HG03159 (cell line): ENCODE results near the gene DUSP18.
"Not testable (repeated sequence)": the region's sequence is repeated elsewhere in the genome, so short reads cannot be mapped to it uniquely, and the experiment has no call there.

ENCODE experiments used
- ATAC-seq: cut with Tn5 transposase; IDR thresholded peaks from one replicate; pipeline ENCODE4 v1.9.1; 2021; ENCODE audit warnings: mild to moderate bottlenecking, moderate library complexity; ENCODE audit not compliant: unreplicated experiment

Gene DUSP18

GRCh38 chr22:30679895-30680690 lies 12.4 kb upstream of the DUSP18 start:
- not testable (repeated sequence) for ATAC-seq

GRCh38 chr22:30676565-30676964 lies 8.9 kb upstream of the DUSP18 start:
- not testable (repeated sequence) for ATAC-seq

GRCh38 chr22:30675436-30675835 lies 7.8 kb upstream of the DUSP18 start:
- no peak for ATAC-seq

- no peak for ATAC-seq
These were observed 6.8 kb upstream of the DUSP18 start for GRCh38 chr22:30674482-30674881.

- no peak for ATAC-seq
These were observed 5.5 kb upstream of the DUSP18 start for GRCh38 chr22:30673136-30673535.

GRCh38 chr22:30671071-30671470 lies 3.4 kb upstream of the DUSP18 start:
- ATAC-seq, result no peak

GRCh38 chr22:30668386-30668710 lies 673 bp upstream of the DUSP18 start:
- ATAC-seq, result no peak

GRCh38 chr22:30667107-30667493 lies 575 bp downstream of the DUSP18 start:
- no peak for ATAC-seq

GRCh38 chr22:30665786-30666185 lies 1.9 kb downstream of the DUSP18 start:
- ATAC-seq, result no peak

- no peak for ATAC-seq
These were observed 2.4 kb downstream of the DUSP18 start for GRCh38 chr22:30665266-30665665.

- ATAC-seq, result no peak
These were observed 2.9 kb downstream of the DUSP18 start for GRCh38 chr22:30664798-30665197.

- ATAC-seq, result no peak
These were observed 5.6 kb downstream of the DUSP18 start for GRCh38 chr22:30662040-30662439.

- ATAC-seq, result no peak
These were observed 12.1 kb downstream of the DUSP18 start for GRCh38 chr22:30655532-30655931.

- ATAC-seq, result no peak
These were observed 13.3 kb downstream of the DUSP18 start for GRCh38 chr22:30654361-30654760.

GRCh38 chr22:30652852-30653251 lies 14.8 kb downstream of the DUSP18 start:
- no peak for ATAC-seq

GRCh38 chr22:30650508-30651116 lies 17.1 kb downstream of the DUSP18 start:
- ATAC-seq, result no peak

GRCh38 chr22:30649430-30650007 lies 18.2 kb downstream of the DUSP18 start:
- ATAC-seq, result no peak

- no peak for ATAC-seq
These were observed 18.9 kb downstream of the DUSP18 start for GRCh38 chr22:30648825-30649224.

GRCh38 chr22:30647536-30647935 lies 20.1 kb downstream of the DUSP18 start:
- ATAC-seq, result no peak

GRCh38 chr22:30646518-30647160 lies 21.0 kb downstream of the DUSP18 start:
- ATAC-seq, result no peak

- ATAC-seq, result no peak
These were observed 24.4 kb downstream of the DUSP18 start for GRCh38 chr22:30643055-30643875.
